ENCODE data around the gene NEMP2. TPM values are rescaled to one million over a fixed set of nuclear protein-coding genes. Genes with fewer than 3 reads are reported as not detected.

NEMP2 gene
- total and polyA plus RNA-seq, 4 donors = 0.67 to 6.1 (median 2.8) TPM

DNA sequence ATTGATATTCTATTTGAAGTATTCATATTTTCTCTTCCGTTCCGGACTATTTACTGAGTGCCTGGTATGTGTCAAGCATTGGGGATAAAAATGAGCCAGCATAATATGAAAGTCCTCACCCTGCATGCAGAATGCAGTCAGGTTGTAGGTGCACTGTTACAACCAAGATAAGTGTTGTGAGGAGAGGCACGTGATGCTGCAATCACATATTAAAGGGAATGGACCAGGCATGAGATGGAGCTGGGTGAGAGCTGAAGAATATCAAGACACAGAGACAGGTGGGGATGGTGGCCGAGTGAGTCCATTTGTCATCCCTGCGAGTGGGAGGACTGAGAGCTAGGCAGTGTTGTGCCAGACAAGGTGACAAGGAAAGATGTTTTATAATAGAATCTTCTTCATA, 74.0 kb downstream of the NEMP2 start (continued):
- TF ChIP-seq HNF4G (IDR thresholded peaks at IDR 0.05) = no peak

DNA sequence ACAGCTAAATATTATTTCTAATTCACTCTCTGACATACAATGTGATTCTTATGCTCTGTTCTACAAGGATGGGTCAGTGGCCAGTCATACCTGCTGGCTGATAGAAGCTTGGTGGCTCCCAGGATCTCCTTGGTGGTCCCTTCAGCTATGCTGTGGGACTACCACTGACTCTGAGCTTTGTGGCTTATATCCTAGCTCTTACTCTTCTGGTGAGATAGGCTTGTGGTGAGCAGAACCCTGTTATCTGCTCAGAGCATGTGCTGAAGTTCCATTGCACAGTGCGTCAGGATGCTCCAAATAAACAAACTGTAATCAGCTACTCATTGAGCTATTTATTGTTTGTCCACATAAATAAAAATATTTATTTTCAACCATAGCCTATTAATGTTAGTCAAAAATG, 74.6 kb downstream of the NEMP2 start:
- H3K4me1 ChIP-seq (ENCODE audit: control insufficient read depth in 4 of 4, insufficient read depth in 4 of 4, low read length in 3 of 4) = no peaks in the 10 kb centered on the region
- no peaks in the 10 kb centered on the region for H3K36me3 ChIP-seq (ENCODE audit: control insufficient read depth in 4 of 4, insufficient read depth in 3 of 4, low read depth in 1 of 4, low read length in 3 of 4)
- no peak overlapping the region for H3K27ac ChIP-seq (ENCODE audit: low read depth in 1 of 2, low read length in 2 of 2)
- no peaks in the 10 kb centered on the region for H3K27me3 ChIP-seq (ENCODE audit: control insufficient read depth in 4 of 4, insufficient read depth in 4 of 4, low read length in 3 of 4)
- WGBS = 93% methylated on average over 1 of the region's 1 CpG
- H3K4me3 ChIP-seq (ENCODE audit: low read depth in 1 of 3, low read length in 3 of 3) = no peak overlapping the region
- H3K9me3 ChIP-seq (ENCODE audit: control insufficient read depth in 4 of 4, low read length in 3 of 4) = no peaks in the 10 kb centered on the region
- DNase-seq (ENCODE audit: low spot score) = peak; percentile 40
- TF ChIP-seq HNF4G (IDR thresholded peaks at IDR 0.05) = no peak
- H3K9ac ChIP-seq (ENCODE audit: low read depth in 1 of 2, low read length in 2 of 2) = no peak overlapping the region

DNA sequence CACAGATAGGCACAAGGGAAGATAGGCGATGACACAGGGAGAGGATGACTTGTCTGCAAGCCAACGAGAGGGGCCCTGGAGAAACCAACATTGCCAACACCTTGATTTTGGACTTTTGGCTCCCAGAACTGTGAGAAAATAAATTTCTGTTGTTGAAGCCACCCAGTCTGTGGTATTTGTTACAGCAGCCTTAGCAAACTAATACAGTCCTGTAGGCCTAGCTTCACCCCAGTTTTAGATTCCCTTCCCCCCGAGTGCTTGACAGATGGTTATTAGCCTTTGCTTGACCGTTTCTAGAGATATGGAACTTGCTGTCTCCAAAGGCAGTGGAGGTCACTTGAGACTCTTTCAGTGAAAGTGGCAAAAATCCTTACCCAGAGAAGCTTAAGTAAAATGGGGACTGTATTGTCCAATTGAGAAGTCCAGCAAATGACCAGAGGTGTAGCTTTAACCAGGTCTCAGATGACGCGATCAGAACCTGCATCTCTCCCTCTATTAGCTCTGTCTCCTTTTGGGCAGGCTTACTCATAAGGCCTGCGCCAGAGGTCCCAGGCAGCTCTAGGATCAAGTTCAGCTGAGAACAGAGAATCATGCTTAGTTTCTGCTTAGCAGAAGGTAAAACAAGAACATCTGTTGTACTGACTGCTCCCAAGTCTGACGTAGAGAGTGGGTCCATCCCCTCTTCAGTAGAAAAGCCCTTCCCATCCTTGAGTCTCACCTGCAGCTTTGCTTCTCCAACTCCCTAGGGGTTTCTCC, 76.0 kb downstream of the NEMP2 start:
- 88% methylated on average over 8 of the region's 8 CpGs for WGBS
- Histone ChIP-seq H3K9ac (ENCODE audit: low read depth in 1 of 2, low read length in 2 of 2) (no peak overlapping the region), H3K9me3 (ENCODE audit: control insufficient read depth in 4 of 4, low read length in 3 of 4) (no peaks in the 10 kb centered on the region), H3K27me3 (ENCODE audit: control insufficient read depth in 4 of 4, insufficient read depth in 4 of 4, low read length in 3 of 4) (no peaks in the 10 kb centered on the region), H3K4me3 (ENCODE audit: low read depth in 1 of 3, low read length in 3 of 3) (no peak overlapping the region), H3K36me3 (ENCODE audit: control insufficient read depth in 4 of 4, insufficient read depth in 3 of 4, low read depth in 1 of 4, low read length in 3 of 4) (no peaks in the 10 kb centered on the region), H3K4me1 (ENCODE audit: control insufficient read depth in 4 of 4, insufficient read depth in 4 of 4, low read length in 3 of 4) (no peaks in the 10 kb centered on the region), H3K27ac (ENCODE audit: low read depth in 1 of 2, low read length in 2 of 2) (no peak overlapping the region)
- TF ChIP-seq, protein P1, sequence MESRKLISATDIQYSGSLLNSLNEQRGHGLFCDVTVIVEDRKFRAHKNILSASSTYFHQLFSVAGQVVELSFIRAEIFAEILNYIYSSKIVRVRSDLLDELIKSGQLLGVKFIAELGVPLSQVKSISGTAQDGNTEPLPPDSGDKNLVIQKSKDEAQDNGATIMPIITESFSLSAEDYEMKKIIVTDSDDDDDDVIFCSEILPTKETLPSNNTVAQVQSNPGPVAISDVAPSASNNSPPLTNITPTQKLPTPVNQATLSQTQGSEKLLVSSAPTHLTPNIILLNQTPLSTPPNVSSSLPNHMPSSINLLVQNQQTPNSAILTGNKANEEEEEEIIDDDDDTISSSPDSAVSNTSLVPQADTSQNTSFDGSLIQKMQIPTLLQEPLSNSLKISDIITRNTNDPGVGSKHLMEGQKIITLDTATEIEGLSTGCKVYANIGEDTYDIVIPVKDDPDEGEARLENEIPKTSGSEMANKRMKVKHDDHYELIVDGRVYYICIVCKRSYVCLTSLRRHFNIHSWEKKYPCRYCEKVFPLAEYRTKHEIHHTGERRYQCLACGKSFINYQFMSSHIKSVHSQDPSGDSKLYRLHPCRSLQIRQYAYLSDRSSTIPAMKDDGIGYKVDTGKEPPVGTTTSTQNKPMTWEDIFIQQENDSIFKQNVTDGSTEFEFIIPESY (IDR thresholded peaks at IDR 0.05) = no peak
- TF ChIP-seq YY1 (IDR thresholded peaks at IDR 0.05) (no peak), HNF4G (IDR thresholded peaks at IDR 0.05) (no peak), TAF1 (conservative IDR thresholded peaks at IDR 0.05) (no peak), GABPA (IDR thresholded peaks at IDR 0.05 in 1 of 2, conservative IDR thresholded peaks at IDR 0.05 in 1 of 2) (no peak), FOXA1 (IDR thresholded peaks at IDR 0.05) (no peak), JUND (IDR thresholded peaks at IDR 0.05) (no peak), FOXA2 (IDR thresholded peaks at IDR 0.05) (no peak), RXRA (IDR thresholded peaks at IDR 0.05) (no peak), RAD21 (IDR thresholded peaks at IDR 0.05) (no peak), EGR1 (IDR thresholded peaks at IDR 0.05; ENCODE audit: low read depth in 2 of 2) (no peak), HNF4A (conservative IDR thresholded peaks at IDR 0.05) (no peak), SP1 (IDR thresholded peaks at IDR 0.05) (no peak), NR2F2 (IDR thresholded peaks at IDR 0.05) (no peak)
- TF ChIP-seq, protein P2, sequence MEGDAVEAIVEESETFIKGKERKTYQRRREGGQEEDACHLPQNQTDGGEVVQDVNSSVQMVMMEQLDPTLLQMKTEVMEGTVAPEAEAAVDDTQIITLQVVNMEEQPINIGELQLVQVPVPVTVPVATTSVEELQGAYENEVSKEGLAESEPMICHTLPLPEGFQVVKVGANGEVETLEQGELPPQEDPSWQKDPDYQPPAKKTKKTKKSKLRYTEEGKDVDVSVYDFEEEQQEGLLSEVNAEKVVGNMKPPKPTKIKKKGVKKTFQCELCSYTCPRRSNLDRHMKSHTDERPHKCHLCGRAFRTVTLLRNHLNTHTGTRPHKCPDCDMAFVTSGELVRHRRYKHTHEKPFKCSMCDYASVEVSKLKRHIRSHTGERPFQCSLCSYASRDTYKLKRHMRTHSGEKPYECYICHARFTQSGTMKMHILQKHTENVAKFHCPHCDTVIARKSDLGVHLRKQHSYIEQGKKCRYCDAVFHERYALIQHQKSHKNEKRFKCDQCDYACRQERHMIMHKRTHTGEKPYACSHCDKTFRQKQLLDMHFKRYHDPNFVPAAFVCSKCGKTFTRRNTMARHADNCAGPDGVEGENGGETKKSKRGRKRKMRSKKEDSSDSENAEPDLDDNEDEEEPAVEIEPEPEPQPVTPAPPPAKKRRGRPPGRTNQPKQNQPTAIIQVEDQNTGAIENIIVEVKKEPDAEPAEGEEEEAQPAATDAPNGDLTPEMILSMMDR (IDR thresholded peaks at IDR 0.05; ENCODE audit: low read depth, low read length, missing input control) = no peak
- TF ChIP-seq, protein P3, sequence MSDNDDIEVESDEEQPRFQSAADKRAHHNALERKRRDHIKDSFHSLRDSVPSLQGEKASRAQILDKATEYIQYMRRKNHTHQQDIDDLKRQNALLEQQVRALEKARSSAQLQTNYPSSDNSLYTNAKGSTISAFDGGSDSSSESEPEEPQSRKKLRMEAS (IDR thresholded peaks at IDR 0.05) = no peak
- TF ChIP-seq, protein P4, sequence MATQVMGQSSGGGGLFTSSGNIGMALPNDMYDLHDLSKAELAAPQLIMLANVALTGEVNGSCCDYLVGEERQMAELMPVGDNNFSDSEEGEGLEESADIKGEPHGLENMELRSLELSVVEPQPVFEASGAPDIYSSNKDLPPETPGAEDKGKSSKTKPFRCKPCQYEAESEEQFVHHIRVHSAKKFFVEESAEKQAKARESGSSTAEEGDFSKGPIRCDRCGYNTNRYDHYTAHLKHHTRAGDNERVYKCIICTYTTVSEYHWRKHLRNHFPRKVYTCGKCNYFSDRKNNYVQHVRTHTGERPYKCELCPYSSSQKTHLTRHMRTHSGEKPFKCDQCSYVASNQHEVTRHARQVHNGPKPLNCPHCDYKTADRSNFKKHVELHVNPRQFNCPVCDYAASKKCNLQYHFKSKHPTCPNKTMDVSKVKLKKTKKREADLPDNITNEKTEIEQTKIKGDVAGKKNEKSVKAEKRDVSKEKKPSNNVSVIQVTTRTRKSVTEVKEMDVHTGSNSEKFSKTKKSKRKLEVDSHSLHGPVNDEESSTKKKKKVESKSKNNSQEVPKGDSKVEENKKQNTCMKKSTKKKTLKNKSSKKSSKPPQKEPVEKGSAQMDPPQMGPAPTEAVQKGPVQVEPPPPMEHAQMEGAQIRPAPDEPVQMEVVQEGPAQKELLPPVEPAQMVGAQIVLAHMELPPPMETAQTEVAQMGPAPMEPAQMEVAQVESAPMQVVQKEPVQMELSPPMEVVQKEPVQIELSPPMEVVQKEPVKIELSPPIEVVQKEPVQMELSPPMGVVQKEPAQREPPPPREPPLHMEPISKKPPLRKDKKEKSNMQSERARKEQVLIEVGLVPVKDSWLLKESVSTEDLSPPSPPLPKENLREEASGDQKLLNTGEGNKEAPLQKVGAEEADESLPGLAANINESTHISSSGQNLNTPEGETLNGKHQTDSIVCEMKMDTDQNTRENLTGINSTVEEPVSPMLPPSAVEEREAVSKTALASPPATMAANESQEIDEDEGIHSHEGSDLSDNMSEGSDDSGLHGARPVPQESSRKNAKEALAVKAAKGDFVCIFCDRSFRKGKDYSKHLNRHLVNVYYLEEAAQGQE (IDR thresholded peaks at IDR 0.05) = no peak
- TF ChIP-seq, protein P5, sequence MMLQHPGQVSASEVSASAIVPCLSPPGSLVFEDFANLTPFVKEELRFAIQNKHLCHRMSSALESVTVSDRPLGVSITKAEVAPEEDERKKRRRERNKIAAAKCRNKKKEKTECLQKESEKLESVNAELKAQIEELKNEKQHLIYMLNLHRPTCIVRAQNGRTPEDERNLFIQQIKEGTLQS (IDR thresholded peaks at IDR 0.05) = no peak
- no peak for DNase-seq (ENCODE audit: low spot score)
